Stomach smooth muscle (tissue), 2 donors: ENCODE measurements around the gene GCH1.

Experiments
- H3K27ac ChIP-seq: one replicate; pipeline ENCODE4 v1.7.0; 2013; ENCODE audit warnings: mild to moderate bottlenecking, low read length, inconsistent platforms
- H3K27me3 ChIP-seq, 2 donors: one replicate each; pipeline ENCODE4 v1.7.0; 2013; ENCODE audit warnings: low read length in 2 of 2; ENCODE audit not compliant: insufficient read depth in 2 of 2, control insufficient read depth in 1 of 2
- H3K36me3 ChIP-seq, 2 donors: one replicate each; pipeline ENCODE4 v1.7.0; 2013; ENCODE audit warnings: low read length in 2 of 2; ENCODE audit not compliant: control insufficient read depth in 2 of 2, insufficient read depth in 2 of 2
- H3K4me1 ChIP-seq: one replicate; pipeline ENCODE4 v1.7.0; 2013; ENCODE audit warnings: low read length; ENCODE audit not compliant: control insufficient read depth, insufficient read depth
- H3K4me3 ChIP-seq, 2 donors: one replicate each; pipeline ENCODE4 v1.7.0; 2013; ENCODE audit warnings: low read length in 2 of 2
- H3K9ac ChIP-seq, 2 donors: one replicate each; pipeline ENCODE4 v1.7.0; 2013; ENCODE audit warnings: low read length in 2 of 2, mild to moderate bottlenecking in 1 of 2
- H3K9me3 ChIP-seq, 2 donors: one replicate each; pipeline ENCODE4 v1.7.0; 2013; ENCODE audit warnings: low read length in 2 of 2; ENCODE audit not compliant: control insufficient read depth in 2 of 2
- donor health status: healthy.
- donor health status: Pancreatic carcinoma.

GCH1 gene

DNA sequence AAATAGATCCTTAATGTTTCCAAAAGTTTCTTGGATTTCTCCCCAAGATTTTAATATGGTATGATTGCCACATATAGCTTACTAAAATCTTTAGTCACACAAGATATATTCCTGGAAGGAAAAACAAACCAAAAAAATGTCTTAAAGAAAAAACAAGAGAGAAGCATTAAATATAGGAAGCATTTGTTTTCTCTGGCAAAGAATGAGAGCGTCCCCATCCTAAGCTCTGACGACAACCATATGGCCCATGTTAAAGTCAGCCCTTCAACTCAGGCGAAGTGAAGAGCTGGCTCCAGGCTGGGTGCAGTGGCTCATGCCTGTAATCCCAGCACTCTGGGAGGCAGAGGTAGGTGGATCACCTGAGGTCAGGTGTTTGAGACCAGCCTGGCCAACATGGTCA lies 35.6 kb downstream of the GCH1 start:
- Histone ChIP-seq H3K4me3 (no peak overlapping the region), H3K9ac (no peak overlapping the region), H3K36me3 (no peaks in the 10 kb centered on the region), H3K27ac (no peak overlapping the region), H3K9me3 (no peaks in the 10 kb centered on the region), H3K4me1 (no peaks in the 10 kb centered on the region), H3K27me3 (no peaks in the 10 kb centered on the region)

DNA sequence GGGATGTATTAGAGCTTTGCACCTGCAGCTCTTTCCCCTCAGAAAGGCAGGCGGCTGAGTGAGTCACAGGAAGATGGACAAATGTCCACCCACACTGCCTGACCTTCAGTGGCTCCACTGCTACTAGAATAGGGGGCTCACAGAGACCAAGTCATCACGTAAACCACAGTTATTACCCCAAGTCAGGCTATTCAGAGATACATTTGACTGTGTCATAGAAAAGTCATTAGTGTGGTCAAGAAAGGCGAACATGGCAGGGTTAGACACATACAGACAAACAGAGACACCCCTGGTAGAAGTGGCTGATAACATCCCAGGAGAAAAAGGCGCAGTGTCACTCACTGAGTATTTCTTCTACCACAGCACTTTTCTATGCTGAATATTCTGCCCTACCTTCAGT lies 36.0 kb downstream of the GCH1 start:
- no peaks in the 10 kb centered on the region for H3K36me3 ChIP-seq
- H3K9me3 ChIP-seq, result no peaks in the 10 kb centered on the region
- H3K4me1 ChIP-seq, result no peaks in the 10 kb centered on the region
- H3K27me3 ChIP-seq, result no peaks in the 10 kb centered on the region
- H3K9ac ChIP-seq, result no peak overlapping the region
- H3K4me3 ChIP-seq, result no peak overlapping the region
- H3K27ac ChIP-seq, result no peak overlapping the region

DNA sequence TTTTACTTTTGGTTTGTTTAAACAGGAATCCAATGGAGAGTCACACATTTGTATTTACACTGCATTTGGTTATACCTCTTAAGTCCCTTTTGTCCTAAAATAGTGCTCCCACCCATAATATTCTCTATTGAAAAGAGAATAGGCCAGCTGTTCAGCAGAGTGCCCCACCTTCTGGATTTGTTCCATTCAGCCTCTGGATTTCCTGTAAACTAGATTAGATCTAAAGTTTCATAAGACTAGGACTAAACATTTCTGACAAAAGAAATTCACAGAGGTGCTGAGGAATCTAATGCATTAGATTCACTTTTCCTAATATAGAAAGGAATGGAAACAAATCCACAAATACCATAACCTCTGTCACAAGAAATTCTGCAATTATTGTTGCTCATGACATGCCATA lies 38.1 kb downstream of the GCH1 start:
- no peak overlapping the region for H3K9ac ChIP-seq
- no peaks in the 10 kb centered on the region for H3K36me3 ChIP-seq
- H3K4me3 ChIP-seq, result no peak overlapping the region
- H3K27me3 ChIP-seq, result no peaks in the 10 kb centered on the region
- no peaks in the 10 kb centered on the region for H3K4me1 ChIP-seq
- H3K9me3 ChIP-seq, result no peaks in the 10 kb centered on the region
- H3K27ac ChIP-seq, result no peak overlapping the region

DNA sequence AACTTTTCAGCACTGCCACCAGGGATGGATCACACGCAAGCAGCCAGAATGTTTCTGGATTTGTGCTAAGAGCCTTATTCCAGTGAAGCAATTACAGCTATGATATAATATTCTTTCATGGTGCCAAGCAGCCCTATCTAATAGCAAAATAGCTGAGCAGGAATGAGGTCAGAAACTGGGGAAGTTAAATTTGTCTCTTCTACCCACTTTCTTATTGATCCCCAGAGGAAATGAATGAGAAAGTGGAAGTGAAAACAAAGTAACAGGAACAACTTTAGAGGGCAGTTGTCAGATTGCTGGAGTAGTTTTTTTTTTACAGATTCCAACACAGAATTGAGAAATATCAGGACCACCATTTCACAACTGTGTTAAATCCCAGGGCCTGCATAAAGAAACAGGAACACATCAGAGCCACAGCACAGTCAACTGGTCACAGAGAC lies 44.8 kb downstream of the GCH1 start:
- Histone ChIP-seq H3K9me3 (no peaks in the 10 kb centered on the region), H3K4me3 (no peak overlapping the region), H3K27me3 (no peaks in the 10 kb centered on the region), H3K4me1 (no peaks in the 10 kb centered on the region), H3K9ac (no peak overlapping the region), H3K36me3 (no peaks in the 10 kb centered on the region), H3K27ac (no peak overlapping the region)

DNA sequence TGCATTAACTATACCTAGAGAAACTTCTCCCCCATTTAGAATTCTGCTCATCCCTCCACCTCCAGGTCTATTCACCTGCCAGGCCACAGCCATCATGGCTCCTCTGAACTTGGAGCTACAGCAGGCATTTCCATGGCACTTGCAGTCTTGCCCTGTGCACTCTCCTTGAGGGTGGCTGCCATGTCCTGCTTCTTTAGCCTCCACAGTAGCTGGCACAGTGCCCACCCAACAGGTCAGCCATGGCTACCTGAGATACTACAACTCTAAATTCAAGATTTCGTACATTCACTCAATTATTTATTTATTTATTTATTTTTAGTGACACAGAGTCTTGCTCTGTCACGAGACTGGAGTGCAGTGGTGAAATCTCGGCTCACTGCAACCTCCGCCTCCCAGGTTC lies 46.5 kb downstream of the GCH1 start:
- no peak overlapping the region for H3K4me3 ChIP-seq
- no peaks in the 10 kb centered on the region for H3K27me3 ChIP-seq
- H3K27ac ChIP-seq, result no peak overlapping the region
- H3K9ac ChIP-seq, result no peak overlapping the region
- no peaks in the 10 kb centered on the region for H3K9me3 ChIP-seq
- H3K4me1 ChIP-seq, result no peaks in the 10 kb centered on the region
- H3K36me3 ChIP-seq, result no peaks in the 10 kb centered on the region

DNA sequence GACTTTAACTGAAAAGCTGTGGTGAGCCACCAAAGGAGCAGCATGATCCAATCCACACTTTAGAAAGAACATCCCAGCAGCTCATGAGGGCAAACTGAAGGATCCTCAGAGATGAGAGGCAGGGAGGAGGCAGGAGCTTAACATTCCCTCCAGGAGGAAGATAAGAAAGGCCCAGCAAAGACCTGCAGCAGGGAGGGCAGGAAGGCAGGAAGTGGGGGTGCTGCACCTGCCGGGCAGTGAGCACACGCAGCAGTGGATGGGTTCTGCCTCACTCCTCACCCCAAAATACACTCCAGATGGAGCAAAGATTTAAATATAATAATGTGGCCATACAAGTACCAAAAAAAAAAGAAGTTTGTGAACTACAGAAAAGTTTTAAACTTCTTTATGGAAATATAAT lies 48.4 kb downstream of the GCH1 start:
- Histone ChIP-seq H3K36me3 (no peaks in the 10 kb centered on the region), H3K4me3 (no peak overlapping the region), H3K27ac (no peak overlapping the region), H3K9ac (no peak overlapping the region), H3K4me1 (no peaks in the 10 kb centered on the region), H3K27me3 (no peaks in the 10 kb centered on the region), H3K9me3 (no peaks in the 10 kb centered on the region)

DNA sequence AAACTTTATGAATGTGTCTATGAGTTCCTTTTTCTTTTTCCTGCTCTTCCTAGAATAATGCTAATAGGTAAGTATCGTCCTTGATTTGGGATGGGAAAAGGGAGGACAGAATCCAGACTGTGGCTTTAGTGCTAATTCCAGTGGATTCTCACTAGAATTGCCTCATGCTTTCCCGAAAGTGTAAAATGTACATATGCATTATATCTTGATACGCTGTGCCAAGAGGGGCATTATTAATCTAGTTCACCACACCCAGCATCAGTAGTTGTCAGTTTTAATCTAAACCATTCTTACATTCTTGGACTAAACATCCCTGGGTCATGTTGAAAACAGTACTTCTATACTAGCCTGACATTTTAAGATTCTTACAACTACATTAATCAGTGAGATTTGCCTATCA lies 49.3 kb downstream of the GCH1 start:
- H3K27me3 ChIP-seq, result no peaks in the 10 kb centered on the region
- H3K9ac ChIP-seq, result no peak overlapping the region
- H3K27ac ChIP-seq, result no peak overlapping the region
- no peaks in the 10 kb centered on the region for H3K36me3 ChIP-seq
- H3K9me3 ChIP-seq, result no peaks in the 10 kb centered on the region
- no peaks in the 10 kb centered on the region for H3K4me1 ChIP-seq
- no peak overlapping the region for H3K4me3 ChIP-seq

DNA sequence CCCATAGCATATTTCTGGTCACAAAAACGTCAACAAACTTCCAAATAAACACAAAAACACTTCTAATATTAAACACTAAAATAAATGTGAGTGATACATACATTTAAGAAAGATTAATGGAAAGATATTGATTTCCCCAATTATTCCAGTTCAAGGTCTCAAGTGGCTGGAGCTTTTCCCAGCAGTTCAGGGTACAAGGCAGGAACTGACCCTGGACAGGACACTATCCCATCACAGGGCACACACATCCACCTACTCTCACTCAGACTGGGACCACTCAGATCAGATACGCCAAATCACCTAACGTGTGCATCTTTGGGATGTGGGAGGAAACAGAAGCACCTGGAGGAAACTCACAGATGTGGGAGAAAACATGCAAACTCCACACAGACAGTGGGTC lies 50.4 kb downstream of the GCH1 start:
- Histone ChIP-seq H3K4me1 (no peaks in the 10 kb centered on the region), H3K27me3 (no peaks in the 10 kb centered on the region), H3K27ac (no peak overlapping the region), H3K36me3 (no peaks in the 10 kb centered on the region), H3K9ac (no peak overlapping the region), H3K4me3 (no peak overlapping the region), H3K9me3 (no peaks in the 10 kb centered on the region)

DNA sequence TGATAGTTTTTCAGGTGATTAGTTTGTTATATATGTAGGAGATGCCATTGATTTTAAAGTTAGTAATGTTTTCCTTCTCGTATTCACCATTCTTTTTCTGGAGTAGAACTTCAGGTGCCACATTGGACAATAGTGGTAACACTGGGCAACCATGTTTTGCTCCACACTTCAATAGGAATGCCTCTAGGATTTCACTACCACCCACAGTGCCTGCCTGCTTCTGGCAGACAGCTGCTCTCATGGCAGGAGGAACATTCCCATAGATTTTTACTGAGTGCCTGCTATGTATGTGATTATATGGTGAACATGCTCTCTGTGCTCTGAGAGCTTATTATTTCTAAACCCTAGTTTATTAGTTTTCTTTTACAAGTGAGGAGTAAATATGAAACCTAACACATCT lies 53.7 kb downstream of the GCH1 start:
- Histone ChIP-seq H3K4me3 (no peak overlapping the region), H3K9me3 (no peaks in the 10 kb centered on the region), H3K9ac (no peak overlapping the region)

DNA sequence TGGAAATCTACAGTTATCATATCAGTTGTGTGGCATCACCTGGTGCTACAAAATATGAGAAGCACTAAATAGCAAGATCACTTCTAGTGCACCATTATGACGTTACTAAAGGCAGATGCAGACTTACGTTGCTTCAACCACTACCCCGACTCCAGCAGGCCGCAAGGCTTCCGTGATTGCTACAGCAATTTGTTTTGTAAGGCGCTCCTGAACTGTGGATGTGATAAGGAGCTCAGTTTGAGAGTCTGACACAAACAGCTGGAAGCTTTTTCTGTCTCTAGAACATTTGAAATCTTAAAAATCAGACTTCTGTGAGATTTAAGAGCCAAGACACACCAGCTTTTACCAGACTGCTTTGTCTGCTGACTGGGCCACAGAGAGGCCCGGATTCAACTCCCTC lies 57.0 kb downstream of the GCH1 start:
- Histone ChIP-seq H3K4me1 (no peaks in the 10 kb centered on the region), H3K27ac (no peak overlapping the region), H3K36me3 (no peaks in the 10 kb centered on the region), H3K4me3 (no peak overlapping the region), H3K9me3 (no peaks in the 10 kb centered on the region), H3K27me3 (no peaks in the 10 kb centered on the region), H3K9ac (no peak overlapping the region)

More for the DNA sequence above, 53.7 kb downstream of the GCH1 start:
- Histone ChIP-seq H3K4me1 (no peaks in the 10 kb centered on the region), H3K27me3 (no peaks in the 10 kb centered on the region), H3K36me3 (no peaks in the 10 kb centered on the region), H3K27ac (no peak overlapping the region)

DNA sequence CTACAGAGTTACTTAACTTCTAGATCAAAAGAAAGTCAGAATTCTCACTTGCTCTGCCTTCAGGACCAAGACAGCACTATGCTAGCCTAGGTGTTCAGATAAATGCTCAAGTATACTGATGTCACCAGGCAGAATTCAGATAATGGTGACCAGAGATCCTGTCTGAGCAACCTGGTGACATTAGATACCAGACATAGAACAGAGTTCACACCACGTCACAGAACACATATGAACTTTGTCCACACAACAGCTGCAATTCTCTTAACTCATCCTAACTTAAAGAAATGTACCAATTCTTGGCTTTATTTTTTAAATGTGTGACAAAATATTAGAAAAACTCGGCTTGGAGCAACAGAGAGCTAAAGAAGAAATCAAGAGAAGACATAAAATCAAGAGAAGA lies 58.1 kb downstream of the GCH1 start:
- no peak overlapping the region for H3K27ac ChIP-seq
- no peaks in the 10 kb centered on the region for H3K36me3 ChIP-seq
- H3K9me3 ChIP-seq, result no peaks in the 10 kb centered on the region
- H3K9ac ChIP-seq, result no peak overlapping the region
- H3K27me3 ChIP-seq, result no peaks in the 10 kb centered on the region
- no peaks in the 10 kb centered on the region for H3K4me1 ChIP-seq
- H3K4me3 ChIP-seq, result no peak overlapping the region

DNA sequence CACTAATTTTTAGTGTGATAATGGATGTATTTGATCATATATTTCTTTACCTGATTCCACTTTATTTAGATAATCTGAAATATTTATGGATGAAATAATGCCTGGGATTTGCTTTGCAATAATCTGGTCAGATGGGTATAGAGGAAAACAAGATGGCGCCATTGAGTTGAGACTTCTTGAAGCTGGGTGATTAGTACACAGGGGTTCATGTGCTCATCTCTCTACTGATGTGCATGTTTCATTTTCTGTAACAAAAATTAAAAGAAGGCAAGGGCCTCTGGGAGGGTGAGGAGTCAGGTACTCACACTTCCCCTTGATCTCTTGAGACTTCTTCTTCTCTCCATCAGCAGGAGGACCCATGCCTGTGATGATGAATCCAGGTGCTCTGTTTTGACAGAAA lies 61.8 kb downstream of the GCH1 start:
- no peaks in the 10 kb centered on the region for H3K9me3 ChIP-seq
- H3K27ac ChIP-seq, result no peak overlapping the region
- H3K9ac ChIP-seq, result no peak overlapping the region
- no peaks in the 10 kb centered on the region for H3K36me3 ChIP-seq
- H3K4me3 ChIP-seq, result no peak overlapping the region
- peaks cover 0 to 3% of the 10 kb centered on the region in 2 donors for H3K27me3 ChIP-seq
- no peaks in the 10 kb centered on the region for H3K4me1 ChIP-seq
